HCT116 (cell line): ENCODE measurements around the gene ADH1C. TPM values are rescaled to one million over a fixed set of nuclear protein-coding genes. Genes with fewer than 3 reads are reported as not detected.

ENCODE experiments used
- ATAC-seq: fragments of 200-7000 bp; cut with Tn5 transposase; 2 replicates; pipeline ENCODE4 v1.9.1; 2020; ENCODE audit warnings: mild to moderate bottlenecking, moderate library complexity
- BruUV-seq: library from RNA; stranded (reverse); fragments of 400-500 nt; replicated peaks from 2 replicates; lab custom pipeline; 2021; lab: Mats Ljungman, UMichigan
- CTCF ChIA-PET: fragments of 300-600 bp; sonication (Branson Sonifier 250); formaldehyde crosslinking; loops from one replicate; lab custom pipeline; 2021; ENCODE audit warnings: antibody characterized with exemption; lab: Charles Lee
- POLR2A ChIA-PET: fragments of 300-600, 350-600 bp; sonication (Branson Sonifier 250); formaldehyde crosslinking; loops from one replicate; lab custom pipeline; 2021; ENCODE audit warnings: antibody characterized with exemption; lab: Charles Lee
- RAD21 ChIA-PET, 2 experiments: fragments of 300-600 bp; sonication (Branson Sonifier 250); formaldehyde crosslinking; loops; one replicate each; lab custom pipeline; 2023; ENCODE audit warnings: low total read pairs in 2 of 2; ENCODE audit not compliant: uncharacterized antibody in 2 of 2, unreplicated experiment in 2 of 2, low non-redundant PET in 1 of 2; lab: Charles Lee
- DNase-seq: peaks from one replicate; pipeline ENCODE4 v3.0.0-alpha.2; 2010; ENCODE audit warnings: low read depth, low spot score
- H2AFZ ChIP-seq: fragments of 200-600 bp; shearing (Covaris generic), sonication (generic); 2 replicates; pipeline ENCODE4 v1.6.1; 2017; ENCODE audit warnings: low read depth, mixed run types, mixed read lengths, antibody characterized with exemption, low read length; ENCODE audit not compliant: poor library complexity, severe bottlenecking
- H3K27ac ChIP-seq: 2 replicates; pipeline ENCODE4 v1.5.1; 2012; ENCODE audit warnings: low read depth, low read length
- H3K27me3 ChIP-seq: fragments of 200-600 bp; sonication (generic); 2 replicates; pipeline ENCODE4 v1.6.1; 2016; ENCODE audit warnings: mixed run types, low read length, mixed read lengths; ENCODE audit not compliant: insufficient read depth
- H3K36me3 ChIP-seq, 2 experiments: fragments of 200-500 bp in 1 of 2; fragments of 200-600 bp in 1 of 2; sonication (Bioruptor generic) in 1 of 2; sonication (generic) in 1 of 2; 2 replicates each; pipeline versions ENCODE4 v1.5.1 to v1.6.1; 2014 to 2016; ENCODE audit warnings: low read length in 2 of 2, inconsistent platforms in 1 of 2, mixed read lengths in 1 of 2, mixed run types in 1 of 2; ENCODE audit not compliant: insufficient read depth in 2 of 2, control insufficient read depth in 1 of 2
- H3K4me1 ChIP-seq, 2 experiments: fragments of 200-600 bp in 1 of 2; sonication (generic) in 1 of 2; 2 replicates each; pipeline versions ENCODE4 v1.5.1 to v1.6.1; 2012 to 2017; ENCODE audit warnings: low read length in 2 of 2, inconsistent platforms in 1 of 2, mild to moderate bottlenecking in 1 of 2, mixed read lengths in 1 of 2, mixed run types in 1 of 2, moderate library complexity in 1 of 2; ENCODE audit not compliant: insufficient read depth in 2 of 2, control insufficient read depth in 1 of 2
- H3K4me2 ChIP-seq: fragments of 200-600 bp; sonication (generic); 2 replicates; pipeline ENCODE4 v1.6.1; 2017; ENCODE audit warnings: mixed run types, low read length, mixed read lengths
- H3K4me3 ChIP-seq, 2 experiments: fragments of 200-600 bp in 1 of 2; sonication (generic) in 1 of 2; replicated peaks in 1 of 2; 2 replicates each; pipeline ENCODE4 v1.5.1; 2011 to 2016; ENCODE audit warnings: low read length in 2 of 2, control low read depth in 1 of 2, low read depth in 1 of 2, mild to moderate bottlenecking in 1 of 2, mixed read lengths in 1 of 2, mixed run types in 1 of 2
- H3K79me2 ChIP-seq: fragments of 200-600 bp; sonication (generic); 2 replicates; pipeline ENCODE4 v1.6.1; 2017; ENCODE audit warnings: mild to moderate bottlenecking, mixed run types, low read length, moderate library complexity, mixed read lengths; ENCODE audit not compliant: insufficient read depth
- H3K9ac ChIP-seq: fragments of 200-600 bp; sonication (generic); 2 replicates; pipeline ENCODE4 v1.6.1; 2016; ENCODE audit warnings: low read length, mixed read lengths
- H3K9me2 ChIP-seq: fragments of 200-600 bp; sonication (generic), shearing (Covaris generic); 2 replicates; pipeline ENCODE4 v1.6.1; 2017; ENCODE audit warnings: mixed run types, mild to moderate bottlenecking, moderate library complexity; ENCODE audit not compliant: insufficient read depth
- H3K9me3 ChIP-seq, 2 experiments: fragments of 200-500 bp in 1 of 2; fragments of 200-600 bp in 1 of 2; sonication (Bioruptor generic) in 1 of 2; sonication (generic) in 1 of 2; 2 replicates each; pipeline ENCODE4 v1.6.1; 2014 to 2017; ENCODE audit warnings: low read length in 2 of 2, mixed read lengths in 2 of 2, inconsistent platforms in 1 of 2, low read depth in 1 of 2, mild to moderate bottlenecking in 1 of 2, mixed run types in 1 of 2, moderate library complexity in 1 of 2; ENCODE audit not compliant: control insufficient read depth in 1 of 2, insufficient read depth in 1 of 2
- H4K20me1 ChIP-seq: fragments of 200-600 bp; sonication (generic), shearing (Covaris generic); 2 replicates; pipeline ENCODE4 v1.6.1; 2017; ENCODE audit warnings: mixed run types, mild to moderate bottlenecking, moderate library complexity; ENCODE audit not compliant: insufficient read depth
- CBX3 ChIP-seq: IDR thresholded peaks from 2 replicates; pipeline ENCODE4 v1.6.1; 2012; ENCODE audit warnings: low read depth
- CTCF ChIP-seq, 3 experiments: fragments of 200-600 bp in 1 of 3; sonication (generic) in 1 of 3; IDR thresholded peaks in 2 of 3; conservative IDR thresholded peaks in 1 of 3; 2 replicates each; pipeline ENCODE4 v1.5.1; 2012 to 2017; ENCODE audit warnings: low read depth in 2 of 3, low read length in 2 of 3, antibody characterized with exemption in 1 of 3, borderline replicate concordance in 1 of 3, control low read depth in 1 of 3, mild to moderate bottlenecking in 1 of 3, mixed read lengths in 1 of 3, mixed run types in 1 of 3, moderate library complexity in 1 of 3; ENCODE audit not compliant: insufficient read depth in 1 of 3
- EGR1 ChIP-seq: IDR thresholded peaks from 2 replicates; pipeline ENCODE4 v1.6.1; 2012; ENCODE audit warnings: low read depth
- EZH2 ChIP-seq: fragments of 200-600 bp; sonication (generic); IDR thresholded peaks from 2 replicates; pipeline ENCODE4 v1.6.1; 2017; ENCODE audit warnings: antibody characterized with exemption, mixed run types
- EZH2phosphoT487 ChIP-seq: fragments of 200-600 bp; IDR thresholded peaks from 2 replicates; pipeline ENCODE4 v1.6.1; 2018; ENCODE audit warnings: antibody characterized with exemption, borderline replicate concordance
- JUND ChIP-seq: IDR thresholded peaks from 2 replicates; pipeline ENCODE4 v1.6.1; 2012
- MAX ChIP-seq: IDR thresholded peaks from 2 replicates; pipeline ENCODE4 v1.6.1; 2012
- POLR2AphosphoS5 ChIP-seq: IDR thresholded peaks from 2 replicates; pipeline ENCODE4 v1.6.1; 2011; ENCODE audit warnings: mild to moderate bottlenecking, low read depth, low read length, moderate library complexity
- REST ChIP-seq: IDR thresholded peaks from 2 replicates; pipeline ENCODE4 v1.6.1; 2012; ENCODE audit warnings: low read depth
- SIN3A ChIP-seq: IDR thresholded peaks from 2 replicates; pipeline ENCODE4 v1.6.1; 2012; ENCODE audit warnings: low read depth
- SRF ChIP-seq: IDR thresholded peaks from 2 replicates; pipeline ENCODE4 v1.6.1; 2012; ENCODE audit warnings: low read depth
- TCF7L2 ChIP-seq: IDR thresholded peaks from 2 replicates; pipeline ENCODE4 v1.7.0; 2011; ENCODE audit warnings: borderline replicate concordance, inconsistent platforms; ENCODE audit not compliant: insufficient read depth, insufficient read length; ENCODE audit errors: extremely low read depth
- YY1 ChIP-seq: IDR thresholded peaks from 2 replicates; pipeline ENCODE4 v1.6.1; 2011; ENCODE audit warnings: low read length, low read depth, moderate library complexity, mild to moderate bottlenecking; ENCODE audit not compliant: insufficient replicate concordance; ENCODE audit errors: extremely low read depth
- ZNF274 ChIP-seq: fragments of 200-500 bp; sonication (Bioruptor generic); IDR thresholded peaks from 2 replicates; pipeline ENCODE4 v1.6.1; 2014; ENCODE audit warnings: mild to moderate bottlenecking, low read depth, low read length, inconsistent platforms
- intact Hi-C: fragments of 100-400 bp; cut with micrococcal nuclease; formaldehyde crosslinking; loops from 2 replicates; pipeline ENCODE4 v1.10.0; 2022
- total RNA-seq: library from RNA; stranded (reverse); gene quantifications from one replicate; pipeline ENCODE4 v1.2.1, GENCODE V29; 2021; ENCODE audit not compliant: unreplicated experiment

The ADH1C gene
- total RNA-seq, 1 experiment from 2014 or later, result not detected

GRCh38 chr4:99389606-99390005 lies 37.1 kb upstream of the ADH1C start:
- Histone ChIP-seq H2AFZ (no peak overlapping the region), H3K27me3 (no peaks in the 10 kb centered on the region), H3K36me3 (no peaks in the 10 kb centered on the region), H3K4me2 (no peak overlapping the region), H3K4me1 (no peaks in the 10 kb centered on the region), H3K9ac (no peak overlapping the region), H3K9me3 (peaks cover 3 to 4% of the 10 kb centered on the region in 2 experiments; a peak in 1 of 4 replicates), H3K79me2 (no peaks in the 10 kb centered on the region), H3K9me2 (no peaks in the 10 kb centered on the region), H4K20me1 (no peaks in the 10 kb centered on the region), H3K4me3 (no peak overlapping the region), H3K27ac (no peak overlapping the region)
- no TSS peak for BruUV-seq
- ChIA-PET RAD21 (no interaction called here), CTCF (no interaction called here), POLR2A (no interaction called here)
- DNase-seq, result no peak
- TF ChIP-seq EZH2phosphoT487, result no peak
- intact Hi-C loops, result no loop called here
- no peak for ATAC-seq

GRCh38 chr4:99383833-99384392 lies 31.4 kb upstream of the ADH1C start:
- H3K79me2 ChIP-seq, result no peaks in the 10 kb centered on the region
- no peak overlapping the region for H3K9ac ChIP-seq
- no peaks in the 10 kb centered on the region for H3K36me3 ChIP-seq
- ATAC-seq (no peak), DNase-seq (no peak)
- no peaks in the 10 kb centered on the region for H3K9me2 ChIP-seq
- no peak overlapping the region for H3K4me3 ChIP-seq
- no peaks in the 10 kb centered on the region for H4K20me1 ChIP-seq
- H2AFZ ChIP-seq, result no peak overlapping the region
- BruUV-seq, result no TSS peak
- no peaks in the 10 kb centered on the region for H3K4me1 ChIP-seq
- no peak overlapping the region for H3K4me2 ChIP-seq
- ChIA-PET POLR2A (no interaction called here), CTCF (no interaction called here), RAD21 (no interaction called here)
- no peaks in the 10 kb centered on the region for H3K27me3 ChIP-seq
- intact Hi-C loops, result no loop called here
- H3K27ac ChIP-seq, result no peak overlapping the region
- no peaks in the 10 kb centered on the region for H3K9me3 ChIP-seq
- TF ChIP-seq REST (no peak), YY1 (no peak), POLR2AphosphoS5 (no peak), EZH2 (no peak), JUND (no peak), SRF (no peak), MAX (no peak), CBX3 (no peak), SIN3A (no peak), ZNF274 (no peak), TCF7L2 (no peak), CTCF (IDR thresholded peaks at IDR 0.05 in 2 of 3, conservative IDR thresholded peaks at IDR 0.05 in 1 of 3; ENCODE audit: borderline replicate concordance in 1 of 3, insufficient read depth in 1 of 3, low read depth in 2 of 3, low read length in 2 of 3) (no peak), EGR1 (no peak), EZH2phosphoT487 (no peak)
- TF ChIP-seq, all 23 proteins: peak for 0
